SK-N-SH treated with all-trans-retinoic acid at 6 μM for 48 hours (cell line): Measurements from ENCODE around the gene TADA1.

Experiments used
- ATAC-seq: fragments of 200-7000 bp; cut with Tn5 transposase; 3 replicates; pipeline ENCODE4 v1.9.1; 2020; ENCODE audit warnings: mild to moderate bottlenecking, moderate library complexity
- ARNTL ChIP-seq: fragments of 450-650 bp; formaldehyde crosslinking; IDR thresholded peaks from 2 replicates; pipeline ENCODE4 v1.5.0; 2020; ENCODE audit warnings: low read depth, mild to moderate bottlenecking, moderate library complexity, borderline replicate concordance
- BACH2 ChIP-seq: fragments of 250-450 bp; sonication (Bioruptor Pico); IDR thresholded peaks from 2 replicates; pipeline ENCODE4 v1.9.0; 2021; ENCODE audit warnings: mild to moderate bottlenecking, borderline replicate concordance
- CREB5 ChIP-seq: fragments of 250-450 bp; sonication (Bioruptor Pico); IDR thresholded peaks from 2 replicates; pipeline ENCODE4 v1.5.1; 2020; ENCODE audit warnings: low read depth, mild to moderate bottlenecking, moderate library complexity
- CSRNP3 ChIP-seq: fragments of 250-450 bp; sonication (Bioruptor Pico); IDR thresholded peaks from 2 replicates; pipeline ENCODE4 v1.5.1; 2021; ENCODE audit warnings: mild to moderate bottlenecking, moderate library complexity
- ESRRG ChIP-seq: fragments of 250-450 bp; sonication (Bioruptor Pico); IDR thresholded peaks from 2 replicates; pipeline ENCODE4 v1.6.1; 2021; ENCODE audit warnings: mild to moderate bottlenecking
- GLIS3 ChIP-seq: fragments of 250-450 bp; sonication (Bioruptor Pico); IDR thresholded peaks from 2 replicates; pipeline ENCODE4 v1.5.0; 2020; ENCODE audit warnings: mild to moderate bottlenecking, moderate library complexity
- ISL1 ChIP-seq: fragments of 250-450 bp; sonication (Bioruptor Pico); IDR thresholded peaks from 2 replicates; pipeline ENCODE4 v2.1.2; 2022; ENCODE audit warnings: mild to moderate bottlenecking, moderate library complexity
- OSR1 ChIP-seq: fragments of 250-450 bp; sonication (Bioruptor Pico); IDR thresholded peaks from 2 replicates; pipeline ENCODE4 v1.8.0; 2022; ENCODE audit warnings: moderate library complexity, mild to moderate bottlenecking, inconsistent platforms
- PATZ1 ChIP-seq: fragments of 250-450 bp; sonication (Bioruptor Pico); IDR thresholded peaks from 2 replicates; pipeline ENCODE4 v1.8.0; 2020; ENCODE audit warnings: mild to moderate bottlenecking, moderate library complexity, borderline replicate concordance
- RARB ChIP-seq: fragments of 250-450 bp; sonication (Bioruptor Pico); IDR thresholded peaks from 2 replicates; pipeline ENCODE4 v1.8.0; 2021; ENCODE audit warnings: mild to moderate bottlenecking, moderate library complexity
- SNAI2 ChIP-seq: fragments of 250-450 bp; sonication (Bioruptor Pico); IDR thresholded peaks from 2 replicates; pipeline ENCODE4 v1.5.0; 2020; ENCODE audit warnings: mild to moderate bottlenecking, moderate library complexity
- TCF4 ChIP-seq: fragments of 250-450 bp; sonication (Bioruptor Pico); IDR thresholded peaks from 2 replicates; pipeline ENCODE4 v1.8.0; 2021; ENCODE audit warnings: mild to moderate bottlenecking, moderate library complexity, borderline replicate concordance
- TSHZ2 ChIP-seq: fragments of 250-450 bp; sonication (Bioruptor Pico); IDR thresholded peaks from 2 replicates; pipeline ENCODE4 v1.5.0; 2020; ENCODE audit warnings: mild to moderate bottlenecking, moderate library complexity
- ZC3H10 ChIP-seq: fragments of 250-450 bp; sonication (Bioruptor Pico); IDR thresholded peaks from 2 replicates; pipeline ENCODE4 v1.5.1; 2021; ENCODE audit warnings: mild to moderate bottlenecking, moderate library complexity
- ZFP3 ChIP-seq: fragments of 250-450 bp; sonication (Bioruptor Pico); IDR thresholded peaks from 2 replicates; pipeline ENCODE4 v1.5.0; 2020; ENCODE audit warnings: mild to moderate bottlenecking, moderate library complexity
- ZFP30 ChIP-seq: fragments of 450-650 bp; formaldehyde crosslinking; IDR thresholded peaks from 2 replicates; pipeline ENCODE4 v1.5.0; 2022; ENCODE audit warnings: mild to moderate bottlenecking, moderate library complexity
- ZNF565 ChIP-seq: fragments of 450-650 bp; formaldehyde crosslinking; conservative IDR thresholded peaks from 2 replicates; pipeline ENCODE4 v1.5.0; 2020; ENCODE audit warnings: low read depth, mild to moderate bottlenecking, moderate library complexity
- ZNF70 ChIP-seq: fragments of 450-650 bp; formaldehyde crosslinking; IDR thresholded peaks from 2 replicates; pipeline ENCODE4 v1.5.0; 2020; ENCODE audit warnings: mild to moderate bottlenecking, moderate library complexity
- ZNF8 ChIP-seq: fragments of 450-650 bp; formaldehyde crosslinking; IDR thresholded peaks from 2 replicates; pipeline ENCODE4 v1.5.0; 2020; ENCODE audit warnings: mild to moderate bottlenecking, moderate library complexity

Gene TADA1

GRCh38 chr1:166900987-166901386 lies 24.9 kb upstream of the TADA1 start (continued):
- no peak for TF ChIP-seq ESRRG (CRISPR knock-in tag)
- TF ChIP-seq ZC3H10 = no peak

GRCh38 chr1:166899769-166900168 lies 23.7 kb upstream of the TADA1 start:
- TF ChIP-seq BACH2 (CRISPR knock-in tag) = no peak
- no peak for TF ChIP-seq SNAI2 (CRISPR knock-in tag)
- no peak for TF ChIP-seq ZNF565 (CRISPR knock-in tag)
- TF ChIP-seq GLIS3 = no peak
- no peak for TF ChIP-seq ZFP3 (CRISPR knock-in tag)
- no peak for TF ChIP-seq ISL1 (CRISPR knock-in tag)
- no peak for TF ChIP-seq CREB5 (CRISPR knock-in tag)
- no peak for TF ChIP-seq ZNF70
- TF ChIP-seq, all 23 proteins: peak for 0
- ATAC-seq = no peak

GRCh38 chr1:166895766-166896165 lies 19.7 kb upstream of the TADA1 start:
- no peak for ATAC-seq

GRCh38 chr1:166889776-166890175 lies 13.7 kb upstream of the TADA1 start:
- no peak for ATAC-seq

More at GRCh38 chr1:166895766-166896165, 19.7 kb upstream of the TADA1 start:
- TF ChIP-seq TSHZ2 (no peak), ZNF565 (CRISPR knock-in tag) (no peak), ISL1 (CRISPR knock-in tag) (no peak)

GRCh38 chr1:166888373-166889111 lies 12.5 kb upstream of the TADA1 start:
- TF ChIP-seq ZC3H10 (no peak), BACH2 (CRISPR knock-in tag) (no peak), RARB (CRISPR knock-in tag) (no peak), ESRRG (CRISPR knock-in tag) (no peak), ARNTL (CRISPR knock-in tag) (no peak), OSR1 (CRISPR knock-in tag) (no peak), SNAI2 (CRISPR knock-in tag) (no peak), ZNF8 (CRISPR knock-in tag) (no peak), ZNF70 (no peak), CREB5 (CRISPR knock-in tag) (no peak), CSRNP3 (no peak), PATZ1 (CRISPR knock-in tag) (no peak)
- no peak for ATAC-seq

More at GRCh38 chr1:166889776-166890175, 13.7 kb upstream of the TADA1 start:
- TF ChIP-seq TCF4 (CRISPR knock-in tag) (no peak), ZFP3 (CRISPR knock-in tag) (no peak), ARNTL (CRISPR knock-in tag) (no peak), ZFP30 (CRISPR knock-in tag) (no peak)
